Endothelial cell of umbilical vein (primary cell): Measurements from ENCODE around the gene CHD5. TPM values are rescaled to one million over a fixed set of nuclear protein-coding genes. Genes with fewer than 3 reads are reported as not detected.

Experiments used
- BruUV-seq: library from RNA; stranded (reverse); fragments of 400-500 nt; replicated peaks from 2 replicates; lab custom pipeline; 2021; lab: Mats Ljungman, UMichigan
- CTCF ChIA-PET: fragments of 300-600, 350-600 bp; sonication (Branson Sonifier 250); formaldehyde crosslinking; loops from one replicate; lab custom pipeline; 2021; ENCODE audit warnings: antibody characterized with exemption, inconsistent platforms; lab: Charles Lee
- POLR2A ChIA-PET: fragments of 300-600, 350-600 bp; sonication (Branson Sonifier 250); formaldehyde crosslinking; loops from one replicate; lab custom pipeline; 2021; ENCODE audit warnings: antibody characterized with exemption, inconsistent platforms; lab: Charles Lee
- DNase-seq: peaks from one replicate; pipeline ENCODE4 v3.0.0-alpha.2; 2011; ENCODE audit warnings: low read depth, low spot score
- FAIRE-seq: peaks from 2 replicates; lab custom pipeline; 2011; peaks lifted over from hg19 to GRCh38; lab: Jason Lieb, UNC
- H2AFZ ChIP-seq: 2 replicates; pipeline ENCODE4 v1.6.0; 2012; ENCODE audit warnings: low read depth, low read length, control low read depth, inconsistent platforms
- H3K27ac ChIP-seq: 2 replicates; pipeline ENCODE4 v1.5.1; 2011; ENCODE audit warnings: low read depth, mild to moderate bottlenecking, control low read depth, low read length, moderate library complexity; ENCODE audit not compliant: insufficient read depth
- H3K27me3 ChIP-seq, 2 experiments: 2 replicates each; pipeline versions ENCODE4 v1.6.0 to v1.6.1; 2011; ENCODE audit warnings: low read length in 2 of 2, mixed read lengths in 1 of 2; ENCODE audit not compliant: control insufficient read depth in 2 of 2, insufficient read depth in 2 of 2
- H3K36me3 ChIP-seq, 2 experiments: 2 replicates in 1 of 2; 3 replicates in 1 of 2; pipeline ENCODE4 v1.5.1; 2011; ENCODE audit warnings: low read length in 2 of 2, mild to moderate bottlenecking in 1 of 2, moderate library complexity in 1 of 2; ENCODE audit not compliant: control insufficient read depth in 2 of 2, insufficient read depth in 2 of 2; ENCODE audit errors: extremely low read depth in 1 of 2
- H3K4me1 ChIP-seq: 3 replicates; pipeline ENCODE4 v1.5.1; 2011; ENCODE audit warnings: mild to moderate bottlenecking, low read length; ENCODE audit not compliant: control insufficient read depth, insufficient read depth; ENCODE audit errors: extremely low read depth
- H3K4me2 ChIP-seq: 2 replicates; pipeline ENCODE4 v1.6.1; 2011; ENCODE audit warnings: low read length, control low read depth, mixed read lengths; ENCODE audit not compliant: insufficient read depth
- H3K4me3 ChIP-seq, 3 experiments: fragments of 200-600 bp in 1 of 3; sonication (generic), shearing (Covaris generic) in 1 of 3; replicated peaks in 1 of 3; 2 replicates each; pipeline ENCODE4 v1.5.1; 2011 to 2016; ENCODE audit warnings: control low read depth in 3 of 3, low read length in 3 of 3, mild to moderate bottlenecking in 2 of 3, inconsistent platforms in 1 of 3, low read depth in 1 of 3, moderate library complexity in 1 of 3; ENCODE audit not compliant: insufficient read depth in 1 of 3
- H3K79me2 ChIP-seq: 2 replicates; pipeline ENCODE4 v1.6.0; 2012; ENCODE audit warnings: low read length, inconsistent platforms; ENCODE audit not compliant: control insufficient read depth, insufficient read depth
- H3K9ac ChIP-seq: replicated peaks from 2 replicates; pipeline ENCODE3; 2011; ENCODE audit warnings: low read length, control low read depth; ENCODE audit not compliant: insufficient read depth; ENCODE audit errors: extremely low read depth
- H3K9me1 ChIP-seq: replicated peaks from 3 replicates; pipeline ENCODE4 v1.6.0; 2011; ENCODE audit warnings: mild to moderate bottlenecking, low read length; ENCODE audit not compliant: control insufficient read depth, insufficient read depth; ENCODE audit errors: extremely low read depth
- H3K9me3 ChIP-seq: replicated peaks from 2 replicates; pipeline ENCODE4 v1.5.1; 2012; ENCODE audit warnings: low read length, inconsistent platforms; ENCODE audit not compliant: control insufficient read depth, insufficient read depth
- H4K20me1 ChIP-seq: replicated peaks from 2 replicates; pipeline ENCODE3; 2011; ENCODE audit warnings: mild to moderate bottlenecking, low read length; ENCODE audit not compliant: control insufficient read depth, insufficient read depth; ENCODE audit errors: extremely low read depth
- EZH2 ChIP-seq: IDR thresholded peaks from 2 replicates; pipeline ENCODE4 v1.6.1; 2012; ENCODE audit warnings: borderline replicate concordance, low read depth, mild to moderate bottlenecking, moderate library complexity, low read length, inconsistent platforms; ENCODE audit not compliant: severe bottlenecking
- FOS ChIP-seq: IDR thresholded peaks from 2 replicates; pipeline ENCODE4 v1.6.1; 2011; ENCODE audit warnings: mild to moderate bottlenecking, low read length, moderate library complexity, borderline replicate concordance; ENCODE audit not compliant: insufficient read depth
- GATA2 ChIP-seq: IDR thresholded peaks from 2 replicates; pipeline ENCODE4 v1.7.0; 2011; ENCODE audit warnings: low read depth, mild to moderate bottlenecking, moderate library complexity, mixed read lengths, low read length; ENCODE audit not compliant: insufficient read length, insufficient read depth
- JUN ChIP-seq: IDR thresholded peaks from 2 replicates; pipeline ENCODE4 v1.6.1; 2011; ENCODE audit warnings: borderline replicate concordance, low read depth; ENCODE audit not compliant: insufficient read length, insufficient read depth
- MAX ChIP-seq: IDR thresholded peaks from 2 replicates; pipeline ENCODE4 v1.6.1; 2011; ENCODE audit not compliant: insufficient read depth, insufficient read length
- MYC ChIP-seq: IDR thresholded peaks from one replicate; pipeline ENCODE4 v1.6.1; 2011; ENCODE audit warnings: mild to moderate bottlenecking, low read depth, low read length
- POLR2A ChIP-seq: IDR thresholded peaks from 2 replicates; pipeline ENCODE4 v1.6.1; 2012; ENCODE audit warnings: low read depth, mild to moderate bottlenecking, control low read depth, low read length
- POLR2AphosphoS5 ChIP-seq: IDR thresholded peaks from 2 replicates; pipeline ENCODE4 v1.6.1; 2012; ENCODE audit warnings: low read depth, mild to moderate bottlenecking, control low read depth, low read length, moderate library complexity; ENCODE audit not compliant: insufficient read depth
- dilution Hi-C: fragments of 300-500 bp; cut with MboI; formaldehyde crosslinking; loops from one replicate; pipeline ENCODE4 v1.15.0; 2019; ENCODE audit warnings: low sequenced_read_pairs; ENCODE audit not compliant: extremely low pct_ligation_motif_present
- intact Hi-C: fragments of 100-400 bp; cut with micrococcal nuclease; formaldehyde crosslinking; loops from one replicate; pipeline ENCODE4 v1.10.0; 2022
- polyA plus RNA-seq, 4 experiments: library from polyadenylated mRNA; depleted of rRNA in 3 of 4; stranded (reverse) in 3 of 4; unstranded in 1 of 4; fragments of >200 nt; gene quantifications; 2 replicates each; pipeline versions ENCODE4 v1.2.1 to v1.2.3, GENCODE V29; 2011 to 2012; ENCODE audit warnings: missing spikeins in 1 of 4
- total RNA-seq: library from RNA; stranded (reverse); gene quantifications from 2 replicates; pipeline ENCODE4 v1.2.3, GENCODE V29; 2021
- TF ChIP-seq, protein P1 (sequence below), 2 donors: IDR thresholded peaks; 1 replicate in 1 of 2; 2 replicates in 1 of 2; pipeline ENCODE4 v1.5.1; 2011; ENCODE audit warnings: low read length in 2 of 2, mild to moderate bottlenecking in 2 of 2, moderate library complexity in 2 of 2, control low read depth in 1 of 2, inconsistent platforms in 1 of 2, low read depth in 1 of 2; ENCODE audit not compliant: insufficient read depth in 1 of 2; ENCODE audit errors: extremely low read depth in 1 of 2

Gene CHD5
- total and polyA plus RNA-seq, 2 donors (not counting 3 experiments of a cell fraction or from before 2014, with no cell fraction given) = 0.04 to 0.11 TPM

DNA sequence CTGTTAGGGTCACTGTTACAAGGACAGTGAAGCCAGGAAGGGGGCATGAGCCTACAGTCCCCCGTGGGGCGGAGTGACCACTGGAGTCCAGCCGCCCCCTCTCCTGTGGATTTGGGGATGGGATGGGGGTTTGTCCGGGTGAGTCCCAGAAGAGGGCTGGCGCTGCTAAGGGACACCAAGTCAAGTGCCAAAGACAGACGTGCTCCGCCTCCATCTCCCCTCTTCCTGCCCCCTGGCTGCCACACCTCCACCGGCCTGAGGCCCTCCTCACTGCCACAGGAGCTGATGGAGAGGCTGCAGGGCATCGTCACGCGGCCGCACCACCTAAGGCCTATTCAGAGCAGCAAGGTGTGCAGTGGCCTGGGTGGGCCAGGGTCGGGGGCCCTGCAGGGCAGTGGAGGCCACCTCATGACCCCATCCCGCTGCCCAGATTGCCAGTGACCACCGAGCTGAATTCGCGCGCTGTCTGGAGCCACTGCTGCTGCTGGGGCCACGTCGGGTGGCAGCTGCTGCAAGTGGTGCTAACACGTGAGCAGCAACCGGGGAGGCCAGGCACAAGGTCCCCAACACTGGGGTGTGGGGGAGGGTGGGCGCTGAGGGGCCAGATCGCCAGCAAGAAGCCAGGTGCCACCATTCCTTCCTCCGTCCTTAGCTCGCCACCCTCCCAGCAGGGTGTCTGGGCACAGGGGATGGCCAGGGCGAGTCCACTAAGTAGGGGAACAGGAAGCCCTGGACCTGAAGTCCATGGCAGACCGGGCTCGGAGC is 30.7 kb upstream of the CHD5 start:
- no peak overlapping the region for H3K9ac ChIP-seq

More for the DNA sequence above, 30.7 kb upstream of the CHD5 start:
- CTCF ChIA-PET = interaction anchor here (1.1 to 1.3 kb wide), 2 partner anchors 20 to 34 kb away, joined by 4 to 6 read pairs; no protein-coding TSS in a partner anchor
- POLR2A ChIA-PET = no interaction called here
- Histone ChIP-seq H3K9me1 (no peaks in the 10 kb centered on the region), H3K27ac (no peak overlapping the region), H3K36me3 (no peaks in the 10 kb centered on the region), H3K4me1 (peaks cover 13% of the 10 kb centered on the region), H3K79me2 (no peaks in the 10 kb centered on the region), H2AFZ (no peak overlapping the region), H4K20me1 (no peaks in the 10 kb centered on the region), H3K4me2 (no peak overlapping the region), H3K9me3 (no peaks in the 10 kb centered on the region), H3K27me3 (peaks cover 6 to 11% of the 10 kb centered on the region in 2 experiments), H3K4me3 (no peak overlapping the region)
- no peak for DNase-seq
- BruUV-seq = no TSS peak
- dilution Hi-C loops (no loop called here), intact Hi-C loops (no loop called here)
- FAIRE-seq = no peak
- TF ChIP-seq EZH2 = no peak
- TF ChIP-seq POLR2AphosphoS5 = no peak
- TF ChIP-seq POLR2A = no peak
- no peak for TF ChIP-seq FOS
- TF ChIP-seq MAX = no peak
- TF ChIP-seq GATA2 = no peak
- TF ChIP-seq, protein P1, sequence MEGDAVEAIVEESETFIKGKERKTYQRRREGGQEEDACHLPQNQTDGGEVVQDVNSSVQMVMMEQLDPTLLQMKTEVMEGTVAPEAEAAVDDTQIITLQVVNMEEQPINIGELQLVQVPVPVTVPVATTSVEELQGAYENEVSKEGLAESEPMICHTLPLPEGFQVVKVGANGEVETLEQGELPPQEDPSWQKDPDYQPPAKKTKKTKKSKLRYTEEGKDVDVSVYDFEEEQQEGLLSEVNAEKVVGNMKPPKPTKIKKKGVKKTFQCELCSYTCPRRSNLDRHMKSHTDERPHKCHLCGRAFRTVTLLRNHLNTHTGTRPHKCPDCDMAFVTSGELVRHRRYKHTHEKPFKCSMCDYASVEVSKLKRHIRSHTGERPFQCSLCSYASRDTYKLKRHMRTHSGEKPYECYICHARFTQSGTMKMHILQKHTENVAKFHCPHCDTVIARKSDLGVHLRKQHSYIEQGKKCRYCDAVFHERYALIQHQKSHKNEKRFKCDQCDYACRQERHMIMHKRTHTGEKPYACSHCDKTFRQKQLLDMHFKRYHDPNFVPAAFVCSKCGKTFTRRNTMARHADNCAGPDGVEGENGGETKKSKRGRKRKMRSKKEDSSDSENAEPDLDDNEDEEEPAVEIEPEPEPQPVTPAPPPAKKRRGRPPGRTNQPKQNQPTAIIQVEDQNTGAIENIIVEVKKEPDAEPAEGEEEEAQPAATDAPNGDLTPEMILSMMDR (IDR thresholded peaks at IDR 0.05; ENCODE audit: extremely low read depth in 1 of 2, insufficient read depth in 1 of 2, low read depth in 1 of 2, low read length in 2 of 2) = no peak
- no peak for TF ChIP-seq JUN
- no peak for TF ChIP-seq MYC
